HG02852 (cell line): ENCODE data around the gene FBXO15.

ENCODE experiments used
- ATAC-seq: cut with Tn5 transposase; IDR thresholded peaks from one replicate; pipeline ENCODE4 v1.9.1; 2021; ENCODE audit warnings: mild to moderate bottlenecking, moderate library complexity; ENCODE audit not compliant: unreplicated experiment

The FBXO15 gene

GRCh38 chr18:74116633-74117554, 30.7 kb downstream of the FBXO15 start:
- ATAC-seq: peak; percentile 56

GRCh38 chr18:74115046-74115445, 32.6 kb downstream of the FBXO15 start:
- no peak for ATAC-seq

GRCh38 chr18:74114116-74114515, 33.5 kb downstream of the FBXO15 start:
- ATAC-seq: no peak

- no peak for ATAC-seq
Measured at GRCh38 chr18:74113711-74114110, 33.9 kb downstream of the FBXO15 start.

- no peak for ATAC-seq
Measured at GRCh38 chr18:74110976-74111375, 36.7 kb downstream of the FBXO15 start.

- no peak for ATAC-seq
Measured at GRCh38 chr18:74110149-74110548, 37.5 kb downstream of the FBXO15 start.

DNA sequence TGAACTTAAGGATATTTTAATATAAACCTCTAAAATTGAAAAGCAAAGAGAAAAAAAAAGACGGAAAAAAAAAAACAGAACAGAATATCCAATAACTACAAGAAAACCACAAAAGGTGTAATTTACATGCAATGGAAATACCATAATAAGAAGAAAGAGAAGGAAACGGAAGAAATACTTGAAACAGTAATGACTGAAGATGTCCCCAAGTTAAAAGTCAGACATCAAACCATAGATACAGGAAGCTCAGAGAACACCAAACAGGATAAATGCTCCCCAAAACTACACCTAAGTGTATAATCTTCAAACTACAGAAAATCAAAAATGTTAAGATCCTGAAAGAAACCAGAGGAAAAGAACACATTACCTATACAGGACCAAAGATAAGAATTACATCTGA, 39.2 kb downstream of the FBXO15 start:
- ATAC-seq: no peak

DNA sequence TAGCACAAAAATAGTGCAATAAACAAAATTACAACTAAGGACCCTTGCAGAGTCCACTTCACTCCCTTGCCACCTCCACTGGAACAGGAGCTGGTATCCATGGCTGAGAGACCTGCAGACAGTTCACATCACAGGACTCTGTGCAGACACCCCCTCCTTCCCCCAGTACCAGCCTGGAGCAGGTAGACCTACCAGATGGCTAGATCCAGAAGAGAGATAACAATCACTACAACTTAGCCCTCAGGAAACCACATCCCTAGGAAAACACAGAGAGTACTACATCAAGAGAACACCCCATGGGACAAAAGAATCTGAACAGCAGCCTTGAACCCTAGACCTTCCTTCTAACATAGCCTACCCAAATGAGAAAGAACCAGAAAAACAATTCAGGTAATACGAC, 49.8 kb downstream of the FBXO15 start:
- no peak for ATAC-seq

DNA sequence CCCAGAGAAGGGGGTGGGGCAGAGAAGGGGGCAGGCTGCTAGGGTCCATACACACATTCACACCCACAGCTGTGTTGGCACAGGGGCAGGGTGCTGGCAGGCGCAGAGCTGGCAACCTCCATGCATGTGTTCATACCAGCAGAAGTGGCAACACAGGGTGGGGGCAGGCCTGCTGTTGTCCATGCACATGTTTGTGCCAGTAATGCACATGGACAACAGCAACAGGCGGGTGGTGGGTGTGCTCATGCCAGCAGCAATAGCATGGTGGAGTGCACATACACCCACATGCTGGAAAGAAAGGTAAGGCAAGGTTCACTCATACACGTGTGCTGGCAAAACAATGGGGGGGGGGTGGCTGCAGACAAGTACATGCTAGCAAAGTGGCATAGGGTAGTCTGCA, 54.7 kb downstream of the FBXO15 start:
- no peak for ATAC-seq

GRCh38 chr18:74084184-74084855, 63.3 kb downstream of the FBXO15 start:
- ATAC-seq: no peak

GRCh38 chr18:74083557-74083952, 64.1 kb downstream of the FBXO15 start:
- no peak for ATAC-seq

- no peak for ATAC-seq
Measured at GRCh38 chr18:74082742-74083556, 64.7 kb downstream of the FBXO15 start.

GRCh38 chr18:74081966-74082741, 65.5 kb downstream of the FBXO15 start:
- ATAC-seq: peak; percentile 71

GRCh38 chr18:74078257-74078656, 69.4 kb downstream of the FBXO15 start:
- no peak for ATAC-seq

DNA sequence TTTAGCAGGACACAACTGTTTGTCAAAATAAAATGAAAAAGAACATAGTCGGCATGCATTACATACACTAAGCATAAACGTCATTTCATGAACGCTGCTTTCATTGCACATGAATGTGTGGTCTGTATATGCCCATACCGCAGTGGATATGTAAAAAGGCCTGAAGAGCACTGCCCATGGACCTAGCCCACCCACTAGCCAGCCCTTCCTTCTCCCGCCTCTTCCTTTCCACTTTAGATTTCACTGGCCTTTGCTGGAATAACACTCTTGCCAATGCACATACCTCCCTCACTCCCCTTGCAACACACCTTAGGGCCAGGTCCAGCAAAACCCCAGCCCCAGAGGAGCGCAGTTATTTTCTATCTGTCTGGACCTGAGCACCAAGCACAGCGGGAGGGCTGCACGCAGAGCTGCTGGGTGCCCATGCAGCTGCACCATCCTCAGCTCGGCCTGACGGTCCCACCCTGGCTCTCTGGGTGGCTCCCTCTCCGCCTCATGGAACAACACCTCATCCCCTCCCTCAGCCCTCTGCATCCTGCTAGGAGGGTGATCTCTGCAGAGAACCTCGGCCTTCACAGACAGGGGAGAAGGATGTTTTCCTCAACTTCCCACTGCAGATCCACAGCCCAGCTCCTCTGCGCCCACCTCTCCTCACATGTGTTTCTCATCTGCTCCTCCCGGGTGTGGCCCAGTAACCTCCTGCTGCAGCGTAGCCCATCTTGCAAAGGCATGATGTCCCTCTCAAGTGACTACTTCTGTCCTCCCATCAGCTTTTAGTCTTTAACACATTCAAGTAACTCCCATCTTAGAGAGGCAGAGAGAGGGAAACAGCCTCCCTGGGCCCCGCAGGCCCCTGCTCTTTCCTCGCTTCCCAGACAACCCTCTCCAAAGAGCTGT, 72.7 kb downstream of the FBXO15 start:
- ATAC-seq: no peak

DNA sequence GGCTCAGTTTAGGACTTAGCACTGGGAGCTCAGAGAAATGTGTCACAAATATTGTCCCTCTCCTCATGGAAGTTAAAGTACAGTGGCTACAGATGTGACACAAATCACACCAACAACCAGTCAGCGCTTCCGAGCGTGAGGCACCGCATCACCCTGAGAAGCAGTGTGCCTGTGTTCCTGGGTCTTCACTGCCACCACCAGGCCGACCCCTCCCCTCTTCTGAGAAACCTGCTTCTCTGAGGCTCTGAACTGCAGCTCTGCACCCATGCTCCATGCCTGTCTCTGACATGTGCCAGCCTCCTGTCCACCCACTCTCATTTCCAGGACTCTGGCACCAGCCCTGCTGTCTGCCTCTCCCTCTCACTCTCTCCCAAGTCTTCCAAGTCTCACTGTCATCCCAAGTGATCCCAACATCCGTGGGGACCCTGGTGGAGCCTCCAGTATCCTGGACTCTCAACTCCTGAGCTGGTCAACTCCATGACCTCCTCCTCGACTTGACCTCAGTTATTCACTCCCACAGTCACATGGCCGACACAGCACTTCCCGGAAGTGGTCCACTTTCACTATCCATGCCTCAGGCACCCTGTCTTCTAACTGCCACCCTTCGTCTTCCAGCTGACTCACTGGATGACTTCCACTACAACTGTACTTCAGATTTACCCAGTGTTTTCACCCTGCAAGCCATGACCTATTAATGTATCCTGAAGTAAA, 73.5 kb downstream of the FBXO15 start:
- no peak for ATAC-seq

DNA sequence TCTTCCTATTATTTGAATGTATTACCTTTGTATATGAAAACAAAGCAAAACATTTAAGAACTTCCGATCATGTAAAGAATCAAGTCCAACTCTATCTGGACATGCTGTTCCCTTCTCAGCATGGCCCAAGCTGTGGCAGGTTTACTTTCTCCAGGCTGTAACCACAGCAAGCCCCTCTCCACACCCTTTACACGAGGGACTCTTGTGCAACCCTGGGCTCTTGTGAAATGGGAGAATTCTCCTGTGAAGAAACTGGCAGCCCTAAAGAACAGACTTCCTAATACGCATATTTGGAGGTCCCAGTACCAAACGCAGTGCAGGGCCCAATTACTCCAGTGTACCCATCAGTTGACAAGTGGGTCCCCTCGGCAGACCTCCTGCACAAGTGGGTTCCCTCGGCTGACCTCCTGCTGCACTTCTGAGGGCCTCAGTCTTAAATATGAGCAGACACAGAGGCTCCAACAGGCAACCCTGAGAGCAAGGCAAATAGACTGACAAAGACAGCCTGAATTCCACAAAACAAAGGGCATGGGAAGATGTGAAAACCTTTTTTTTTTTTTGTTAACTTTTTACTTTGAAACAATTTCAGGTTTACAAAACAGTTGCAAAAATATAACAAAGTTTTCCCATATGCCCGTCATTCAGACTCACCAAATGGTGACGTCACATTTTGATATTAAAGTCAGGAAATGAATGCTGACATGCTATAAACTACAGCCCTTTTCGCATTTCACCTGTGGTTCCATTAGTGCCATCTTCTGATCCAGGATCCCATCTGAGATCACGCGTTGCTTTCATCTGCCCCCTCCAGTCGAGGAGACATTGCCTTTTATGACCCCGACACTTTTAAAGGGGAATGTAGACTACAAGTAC, 78.2 kb downstream of the FBXO15 start:
- no peak for ATAC-seq

- ATAC-seq: no peak
Measured at GRCh38 chr18:74068296-74068695, 79.3 kb downstream of the FBXO15 start.
